Esophagus squamous epithelium (tissue), 5 donors: Measurements from ENCODE around the gene CPT1A. TPM values are rescaled to one million over a fixed set of nuclear protein-coding genes. Genes with fewer than 3 reads are reported as not detected.
A peak's percentile ranks its signal among the peaks of the same experiment; 100 is the strongest.
"Not testable (repeated sequence)": the region's sequence is repeated elsewhere in the genome, so short reads cannot be mapped to it uniquely, and the experiment has no call there.

Experiments used
- DNase-seq: peaks from one replicate; lab custom pipeline; 2025; lab: John Stamatoyannopoulos, UW
- H3K27ac ChIP-seq, 4 donors: fragments of 200-600 bp; sonication (generic); one replicate each; pipeline ENCODE4 v1.5.1; 2016 to 2019; ENCODE audit warnings: mild to moderate bottlenecking in 1 of 4
- H3K27me3 ChIP-seq, 4 donors: fragments of 200-600 bp; sonication (generic); 1 replicate in 3 of 4; 2 replicates in 1 of 4; pipeline versions ENCODE4 v1.5.1 to v1.6.0; 2017 to 2021; ENCODE audit warnings: antibody characterized with exemption in 1 of 4
- H3K36me3 ChIP-seq, 3 donors: fragments of 200-600 bp; sonication (generic); one replicate each; pipeline ENCODE4 v1.5.1; 2016 to 2019
- H3K4me1 ChIP-seq, 3 donors: fragments of 200-600 bp; sonication (generic); one replicate each; pipeline ENCODE4 v1.5.1; 2017 to 2019
- H3K4me3 ChIP-seq, 4 donors: fragments of 200-600 bp; sonication (generic); 1 replicate in 3 of 4; 2 replicates in 1 of 4; pipeline ENCODE4 v1.5.1; 2016 to 2019; ENCODE audit warnings: mild to moderate bottlenecking in 2 of 4, moderate library complexity in 1 of 4
- H3K9me3 ChIP-seq, 3 donors: fragments of 200-600 bp; sonication (generic); one replicate each; pipeline ENCODE4 v1.5.1; 2016 to 2019
- CTCF ChIP-seq, 6 experiments: fragments of 450-650 bp in 4 of 6; fragments of 200-600 bp in 2 of 6; sonication (generic) in 2 of 6; IDR thresholded peaks; one replicate each; pipeline ENCODE4 v1.5.1; 2016 to 2019; ENCODE audit warnings: antibody characterized with exemption in 6 of 6, mild to moderate bottlenecking in 4 of 6, moderate library complexity in 4 of 6
- POLR2A ChIP-seq, 4 donors: fragments of 450-650 bp; IDR thresholded peaks; one replicate each; pipeline ENCODE4 v1.6.1; 2017; ENCODE audit warnings: antibody characterized with exemption in 4 of 4, mild to moderate bottlenecking in 4 of 4, moderate library complexity in 3 of 4
- WGBS, 2 donors: methylation state at CpG; one replicate each; pipeline ENCODE4 v1.1.5; 2018; 5-methylcytosine and 5-hydroxymethylcytosine counted together
- intact Hi-C: fragments of 100-400 bp; cut with DNase I; formaldehyde crosslinking; loops from one replicate; pipeline ENCODE4 v1.15.0; 2022
- total RNA-seq, 4 donors: library from RNA; depleted of rRNA; stranded (reverse); fragments of >200 nt; gene quantifications; one replicate each; pipeline ENCODE4 v1.1.0, GENCODE V29; 2016
- donor health status: DM: yes; HTN: yes; CAD: no.

The CPT1A gene
- total RNA-seq, result 10 to 100 TPM; 14.7 to 56.1 (median 27.6) TPM

- Histone ChIP-seq H3K36me3 (peaks cover 0 to 4% (median 0%) of the 10 kb centered on the region in 3 donors), H3K27me3 (no peaks in the 10 kb centered on the region), H3K4me1 (peaks cover 33 to 85% (median 39%) of the 10 kb centered on the region in 3 donors), H3K27ac (peak within 1 kb of the TSS; percentile 89 to 99 (median 96)), H3K9me3 (no peaks in the 10 kb centered on the region), H3K4me3 (peak within 1 kb of the TSS; percentile 47 to 98 (median 90))
- 0 to 16% methylated on average over 1 to 18 of the region's 82 CpGs for WGBS, 2 donors
- no peak for DNase-seq
- TF ChIP-seq POLR2A (IDR thresholded peaks at IDR 0.05), result peak in 2 of 4 donors; percentile 52 to 84
- no peak for TF ChIP-seq CTCF (IDR thresholded peaks at IDR 0.05)
- intact Hi-C loops, result no loop called here
These were observed at the start of gene CPT1A for GRCh38 chr11:68841718-68842426. Gene CPT1A (minus strand): TSS chr11:68841916. CDS start chr11:68815474, 26,442 bp downstream.

GRCh38 chr11:68890490-68891231 is 48.9 kb upstream of the CPT1A start:
- H3K9me3 ChIP-seq, result no peaks in the 10 kb centered on the region
- H3K27ac ChIP-seq, result peak overlapping the region; percentile 59 to 85 (median 76)
- 56 to 63% methylated on average over 10 to 17 of the region's 17 CpGs for WGBS, 2 donors
- H3K27me3 ChIP-seq, result no peaks in the 10 kb centered on the region
- no peak for DNase-seq
- intact Hi-C loops, result no loop called here
- peaks cover 0 to 27% (median 15%) of the 10 kb centered on the region in 3 donors for H3K4me1 ChIP-seq
- H3K36me3 ChIP-seq, result peaks cover 9 to 67% (median 20%) of the 10 kb centered on the region in 3 donors
- peak overlapping the region in 1 of 4 donors; percentile 1 for H3K4me3 ChIP-seq
- TF ChIP-seq POLR2A (IDR thresholded peaks at IDR 0.05) (no peak), CTCF (IDR thresholded peaks at IDR 0.05) (no peak)

- peak in 3 of 6 experiments; percentile 18 to 33 (median 24) for TF ChIP-seq CTCF (IDR thresholded peaks at IDR 0.05)
- TF ChIP-seq POLR2A (IDR thresholded peaks at IDR 0.05), result no peak
- H3K27me3 ChIP-seq, result no peaks in the 10 kb centered on the region
- 40 to 78% methylated on average over 7 to 10 of the region's 18 CpGs for WGBS, 2 donors
- H3K27ac ChIP-seq, result peak overlapping the region; percentile 59 to 85 (median 76)
- no peak for DNase-seq
- intact Hi-C loops, result no loop called here
- H3K9me3 ChIP-seq, result no peaks in the 10 kb centered on the region
- H3K4me1 ChIP-seq, result peaks cover 0 to 27% (median 15%) of the 10 kb centered on the region in 3 donors
- H3K36me3 ChIP-seq, result peaks cover 7 to 60% (median 14%) of the 10 kb centered on the region in 3 donors
- H3K4me3 ChIP-seq, result no peak overlapping the region
These were observed 48.3 kb upstream of the CPT1A start for GRCh38 chr11:68889948-68890446.

GRCh38 chr11:68884827-68885226 is 43.1 kb upstream of the CPT1A start:
- H3K4me1 ChIP-seq, intact Hi-C loops, H3K4me3 ChIP-seq, H3K9me3 ChIP-seq, H3K27me3 ChIP-seq, DNase-seq, H3K27ac ChIP-seq: not testable (repeated sequence)
- WGBS, 2 donors, result 91 to 98% methylated on average over 14 to 15 of the region's 15 CpGs
- peaks cover 0 to 12% (median 0%) of the 10 kb centered on the region in 3 donors for H3K36me3 ChIP-seq

- no peaks in the 10 kb centered on the region for H3K9me3 ChIP-seq
- WGBS, 2 donors, result 89 to 93% methylated on average over 12 of the region's 13 CpGs
- DNase-seq, result no peak
- H3K4me1 ChIP-seq, result no peaks in the 10 kb centered on the region
- no peaks in the 10 kb centered on the region for H3K27me3 ChIP-seq
- H3K4me3 ChIP-seq, result no peak overlapping the region
- no peak for TF ChIP-seq POLR2A (IDR thresholded peaks at IDR 0.05)
- TF ChIP-seq CTCF (IDR thresholded peaks at IDR 0.05), result no peak
- H3K27ac ChIP-seq, result no peak overlapping the region
- H3K36me3 ChIP-seq, result no peaks in the 10 kb centered on the region
- intact Hi-C loops, result no loop called here
These were observed 40.7 kb upstream of the CPT1A start for GRCh38 chr11:68882391-68882790.
